Measurements from ENCODE around the gene ATXN1L. TPM values are rescaled to one million over a fixed set of nuclear protein-coding genes. Genes with fewer than 3 reads are reported as not detected.
"Not testable (repeated sequence)": the region's sequence is repeated elsewhere in the genome, so short reads cannot be mapped to it uniquely, and the experiment has no call there.

Gene ATXN1L
- total RNA-seq, 2 donors from 2014 or later = 24.5 to 25.7 TPM

- Mint-ChIP-seq H3K4me1 (ENCODE audit: low read depth in 2 of 2) (peaks cover 4 to 13% of the 10 kb centered on the region in 2 donors), H3K9me3 (no peaks in the 10 kb centered on the region), H3K4me3 (no peak overlapping the region), H3K36me3 (no peaks in the 10 kb centered on the region), H3K27ac (no peak overlapping the region), H3K27me3 (no peaks in the 10 kb centered on the region)
- ATAC-seq (peak in 1 of 2 donors; percentile 46), DNase-seq (ENCODE audit: low spot score) (no peak)
Observed at GRCh38 chr16:71865173-71865863, 19.5 kb downstream of the ATXN1L start.

- not testable (repeated sequence) for H3K27me3 Mint-ChIP-seq; H3K36me3 Mint-ChIP-seq; ATAC-seq; H3K27ac Mint-ChIP-seq; DNase-seq (ENCODE audit: low spot score); H3K4me3 Mint-ChIP-seq; H3K9me3 Mint-ChIP-seq
- peaks cover 3 to 13% of the 10 kb centered on the region in 2 donors for H3K4me1 Mint-ChIP-seq (ENCODE audit: low read depth in 2 of 2)
Observed at GRCh38 chr16:71867175-71867574, 21.4 kb downstream of the ATXN1L start.

GRCh38 chr16:71867939-71868338 is 22.2 kb downstream of the ATXN1L start:
- DNase-seq (ENCODE audit: low spot score) = no peak
- Mint-ChIP-seq H3K27ac (no peak overlapping the region), H3K9me3 (no peaks in the 10 kb centered on the region), H3K27me3 (no peaks in the 10 kb centered on the region), H3K4me1 (ENCODE audit: low read depth in 2 of 2) (peaks cover 3 to 13% of the 10 kb centered on the region in 2 donors), H3K36me3 (no peaks in the 10 kb centered on the region), H3K4me3 (no peak overlapping the region)
- no peak for ATAC-seq

GRCh38 chr16:71869089-71869488 is 23.3 kb downstream of the ATXN1L start:
- H3K36me3 Mint-ChIP-seq = no peaks in the 10 kb centered on the region
- H3K4me1 Mint-ChIP-seq (ENCODE audit: low read depth in 2 of 2) = peaks cover 3 to 13% of the 10 kb centered on the region in 2 donors
- H3K4me3 Mint-ChIP-seq = no peak overlapping the region

GRCh38 chr16:71870818-71871217 is 25.0 kb downstream of the ATXN1L start:
- Mint-ChIP-seq H3K9me3 (no peaks in the 10 kb centered on the region), H3K36me3 (no peaks in the 10 kb centered on the region), H3K27me3 (no peaks in the 10 kb centered on the region), H3K4me1 (ENCODE audit: low read depth in 2 of 2) (peaks cover 0 to under 1% of the 10 kb centered on the region in 2 donors), H3K27ac (no peak overlapping the region), H3K4me3 (no peak overlapping the region)
- no peak for DNase-seq (ENCODE audit: low spot score)
- no peak for ATAC-seq

More at GRCh38 chr16:71869089-71869488, 23.3 kb downstream of the ATXN1L start:
- Mint-ChIP-seq H3K27me3 (no peaks in the 10 kb centered on the region), H3K27ac (no peak overlapping the region), H3K9me3 (no peaks in the 10 kb centered on the region)
- DNase-seq (ENCODE audit: low spot score) (no peak), ATAC-seq (no peak)

- no peak for ATAC-seq
- H3K9me3 Mint-ChIP-seq = no peaks in the 10 kb centered on the region
- DNase-seq (ENCODE audit: low spot score) = no peak
- H3K36me3 Mint-ChIP-seq = peaks cover 4% of the 10 kb centered on the region
- no peaks in the 10 kb centered on the region for H3K27me3 Mint-ChIP-seq
- H3K27ac Mint-ChIP-seq = no peak overlapping the region
- no peak overlapping the region for H3K4me3 Mint-ChIP-seq
- H3K4me1 Mint-ChIP-seq (ENCODE audit: low read depth in 2 of 2) = no peaks in the 10 kb centered on the region
Observed at GRCh38 chr16:71873199-71873598, 27.4 kb downstream of the ATXN1L start.

- Mint-ChIP-seq H3K27me3 (no peaks in the 10 kb centered on the region), H3K4me1 (ENCODE audit: low read depth in 2 of 2) (peaks cover 21 to 34% of the 10 kb centered on the region in 2 donors), H3K9me3 (no peaks in the 10 kb centered on the region), H3K4me3 (no peak overlapping the region), H3K36me3 (peaks cover 4% of the 10 kb centered on the region), H3K27ac (no peak overlapping the region)
- no peak for ATAC-seq
- no peak for DNase-seq (ENCODE audit: low spot score)
Observed at GRCh38 chr16:71878911-71879310, 33.1 kb downstream of the ATXN1L start.

- ATAC-seq = no peak
- Mint-ChIP-seq H3K4me3 (no peak overlapping the region), H3K36me3 (peaks cover 4% of the 10 kb centered on the region), H3K27me3 (no peaks in the 10 kb centered on the region), H3K9me3 (no peaks in the 10 kb centered on the region), H3K27ac (peak overlapping the region in 1 of 2 donors; percentile 21), H3K4me1 (ENCODE audit: low read depth in 2 of 2) (peaks cover 27 to 43% of the 10 kb centered on the region in 2 donors)
- DNase-seq (ENCODE audit: low spot score) = no peak
Observed at GRCh38 chr16:71880176-71880575, 34.4 kb downstream of the ATXN1L start.

GRCh38 chr16:71882505-71883167 is 36.9 kb downstream of the ATXN1L start:
- Mint-ChIP-seq H3K4me1 (ENCODE audit: low read depth in 2 of 2) (peaks cover 32 to 48% of the 10 kb centered on the region in 2 donors), H3K4me3 (peak overlapping the region; percentile 80), H3K36me3 (no peaks in the 10 kb centered on the region), H3K27me3 (no peaks in the 10 kb centered on the region), H3K9me3 (no peaks in the 10 kb centered on the region), H3K27ac (peak overlapping the region; percentile 9 to 79)
- DNase-seq (ENCODE audit: low spot score) (peak; percentile 82), ATAC-seq (peak; percentile 43 to 64)

- H3K4me3 Mint-ChIP-seq = peak overlapping the region; percentile 80
- DNase-seq (ENCODE audit: low spot score) (peak; percentile 72), ATAC-seq (peak; percentile 57 to 70)
- peaks cover 32 to 48% of the 10 kb centered on the region in 2 donors for H3K4me1 Mint-ChIP-seq (ENCODE audit: low read depth in 2 of 2)
- no peaks in the 10 kb centered on the region for H3K36me3 Mint-ChIP-seq
- H3K27ac Mint-ChIP-seq = peak overlapping the region; percentile 9 to 79
- no peaks in the 10 kb centered on the region for H3K27me3 Mint-ChIP-seq
- no peaks in the 10 kb centered on the region for H3K9me3 Mint-ChIP-seq
Observed at GRCh38 chr16:71883168-71883848, 37.5 kb downstream of the ATXN1L start.

GRCh38 chr16:71883849-71884638 is 38.3 kb downstream of the ATXN1L start, which contains the start of gene ZNF821:
ZNF821 (minus strand) TSS chr16:71884182; CDS start chr16:71879946, 4,236 bp downstream.
- H3K27ac Mint-ChIP-seq = peak within 1 kb of the TSS; percentile 73 to 89
- H3K36me3 Mint-ChIP-seq = no peaks in the 10 kb centered on the region
- peaks cover 32 to 48% of the 10 kb centered on the region in 2 donors for H3K4me1 Mint-ChIP-seq (ENCODE audit: low read depth in 2 of 2)
- no peaks in the 10 kb centered on the region for H3K9me3 Mint-ChIP-seq
- peak; percentile 81 for DNase-seq (ENCODE audit: low spot score)
- no peaks in the 10 kb centered on the region for H3K27me3 Mint-ChIP-seq
- ATAC-seq = peak; percentile 81 to 88
- peak within 1 kb of the TSS; percentile 91 for H3K4me3 Mint-ChIP-seq

- ATAC-seq = no peak
- Mint-ChIP-seq H3K27ac (peak overlapping the region; percentile 73 to 89), H3K9me3 (no peaks in the 10 kb centered on the region), H3K27me3 (no peaks in the 10 kb centered on the region), H3K36me3 (no peaks in the 10 kb centered on the region), H3K4me3 (peak overlapping the region; percentile 91), H3K4me1 (ENCODE audit: low read depth in 2 of 2) (peaks cover 29 to 38% of the 10 kb centered on the region in 2 donors)
- DNase-seq (ENCODE audit: low spot score) = no peak
Observed at GRCh38 chr16:71885261-71885650, 39.5 kb downstream of the ATXN1L start.

- Mint-ChIP-seq H3K9me3 (no peaks in the 10 kb centered on the region), H3K4me1 (ENCODE audit: low read depth in 2 of 2) (peaks cover 14 to 16% of the 10 kb centered on the region in 2 donors), H3K4me3 (no peak overlapping the region), H3K27me3 (no peaks in the 10 kb centered on the region), H3K27ac (no peak overlapping the region), H3K36me3 (no peaks in the 10 kb centered on the region)
- no peak for DNase-seq (ENCODE audit: low spot score)
- ATAC-seq = no peak
Observed at GRCh38 chr16:71889147-71889546, 43.4 kb downstream of the ATXN1L start.
